GM23248 (cell line): ENCODE data around the gene RERE.

Experiments used
- EZH2 ChIP-seq: fragments of 200-600 bp; sonication (generic); IDR thresholded peaks from 2 replicates; pipeline ENCODE4 v1.6.1; 2018; ENCODE audit warnings: antibody characterized with exemption, mild to moderate bottlenecking; ENCODE audit not compliant: insufficient read depth, poor library complexity, severe bottlenecking
- EZH2phosphoT487 ChIP-seq: fragments of 200-600 bp; sonication (generic); IDR thresholded peaks from 2 replicates; pipeline ENCODE4 v1.6.1; 2018; ENCODE audit warnings: antibody characterized with exemption, moderate library complexity, mild to moderate bottlenecking, low read depth; ENCODE audit not compliant: insufficient read depth

DNA sequence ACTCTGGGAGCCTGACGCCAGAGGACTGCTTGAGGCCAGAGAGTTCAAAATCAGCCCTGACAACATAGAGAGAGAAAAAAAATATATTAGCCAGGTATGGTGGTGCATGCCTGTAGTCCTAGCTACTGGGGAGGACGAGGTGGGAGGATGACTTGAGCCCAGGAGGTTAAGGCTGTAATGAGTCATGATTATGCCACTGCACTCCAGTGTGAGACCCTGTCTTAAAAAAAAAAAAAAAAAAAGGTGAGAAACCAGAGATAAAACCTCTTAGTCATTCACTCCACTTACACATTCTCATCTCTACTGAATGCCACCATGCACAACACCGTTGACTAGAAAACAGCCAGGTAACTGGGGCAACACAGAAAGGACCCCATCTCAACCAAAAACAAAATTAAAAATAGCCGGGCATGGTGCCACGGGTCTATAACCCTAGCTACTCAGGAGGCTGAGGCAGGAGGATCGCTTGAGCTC is 321.5 kb downstream of the RERE start:
- no peak for TF ChIP-seq EZH2phosphoT487
- no peak for TF ChIP-seq EZH2
